COLO668 (cell line): Measurements from ENCODE around the gene ARGFX.
A peak's percentile ranks its signal among the peaks of the same experiment; 100 is the strongest.
"Not testable (repeated sequence)": the region's sequence is repeated elsewhere in the genome, so short reads cannot be mapped to it uniquely, and the experiment has no call there.

ENCODE experiments used
- DNase-seq: peaks from one replicate; lab custom pipeline; 2025; ENCODE audit not compliant: unreplicated experiment; lab: John Stamatoyannopoulos, UW

Gene ARGFX

DNA sequence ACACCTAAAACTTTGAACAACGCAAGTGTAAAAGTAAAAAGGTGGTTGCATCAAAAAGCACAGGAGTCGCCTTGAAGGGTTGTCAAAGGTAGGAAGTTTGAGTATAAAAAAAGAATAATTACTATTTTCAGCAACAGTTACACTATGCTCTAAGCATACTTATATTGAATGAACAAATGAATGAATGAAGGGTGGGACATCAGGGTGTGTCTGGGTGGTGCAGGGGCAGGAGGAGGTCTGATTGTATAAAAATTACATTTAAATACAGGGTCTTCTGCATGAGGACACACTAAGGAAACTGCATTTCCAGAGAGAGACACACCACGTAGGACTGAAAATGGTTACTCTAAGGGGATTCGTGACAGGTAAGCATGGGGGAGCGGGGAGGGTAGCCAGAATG is at the start of gene ARGFX:
Gene ARGFX, plus strand, starts transcription at position 301 of the 400 bp plus-strand sequence. CDS start 2,765 bp downstream, outside the sequence.
- DNase-seq: no peak

DNA sequence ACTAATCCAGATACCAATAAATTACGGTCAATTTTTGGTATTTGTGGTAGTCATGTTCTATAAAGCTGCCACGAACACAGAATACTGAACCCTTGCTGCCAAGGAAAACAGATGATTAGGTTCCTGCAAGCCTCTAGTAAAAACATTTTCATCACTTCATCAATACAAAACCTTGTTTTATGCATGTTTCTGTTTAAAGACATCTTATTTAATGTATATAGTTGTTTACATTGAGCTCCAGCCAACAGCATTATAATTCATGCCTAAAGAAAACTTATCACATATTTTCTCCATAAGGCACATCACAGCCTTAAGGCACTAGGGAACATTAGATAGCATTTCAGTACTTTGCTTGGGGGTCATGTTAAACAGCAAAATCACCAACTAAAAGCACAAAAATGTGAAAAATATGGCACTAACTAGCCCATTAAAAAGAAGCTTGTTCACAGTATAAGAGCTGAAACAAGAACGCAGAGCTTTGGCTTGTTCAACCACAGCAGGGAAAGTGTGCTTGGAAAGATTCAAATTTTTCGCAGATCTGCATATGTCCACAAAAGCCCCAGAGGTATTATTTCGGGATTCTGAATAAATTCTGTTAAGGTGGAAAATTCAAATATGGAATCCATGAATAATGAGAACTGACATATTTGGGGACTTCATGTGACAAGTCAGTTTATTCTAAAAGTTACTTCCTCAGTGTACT is 49.6 kb upstream of the ARGFX start:
- DNase-seq: no peak

DNA sequence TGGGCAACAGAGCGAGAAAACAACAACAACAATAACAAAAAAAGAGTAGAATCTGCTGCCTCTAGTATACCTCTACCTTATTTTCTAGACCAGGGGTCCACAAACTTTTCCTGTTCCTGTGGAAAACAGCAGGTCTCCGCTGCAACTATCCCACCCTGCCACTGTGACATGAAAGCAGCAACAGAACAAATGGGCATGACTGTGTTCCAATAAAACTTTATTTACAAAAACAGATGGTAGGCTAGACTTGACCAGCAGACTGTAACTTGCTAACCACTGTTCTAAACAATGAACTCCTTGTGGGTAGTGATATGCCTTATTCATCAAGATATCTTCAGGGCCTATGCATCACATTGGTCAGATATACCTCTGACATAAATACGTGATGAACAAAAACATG is 47.2 kb upstream of the ARGFX start:
- no peak for DNase-seq

DNA sequence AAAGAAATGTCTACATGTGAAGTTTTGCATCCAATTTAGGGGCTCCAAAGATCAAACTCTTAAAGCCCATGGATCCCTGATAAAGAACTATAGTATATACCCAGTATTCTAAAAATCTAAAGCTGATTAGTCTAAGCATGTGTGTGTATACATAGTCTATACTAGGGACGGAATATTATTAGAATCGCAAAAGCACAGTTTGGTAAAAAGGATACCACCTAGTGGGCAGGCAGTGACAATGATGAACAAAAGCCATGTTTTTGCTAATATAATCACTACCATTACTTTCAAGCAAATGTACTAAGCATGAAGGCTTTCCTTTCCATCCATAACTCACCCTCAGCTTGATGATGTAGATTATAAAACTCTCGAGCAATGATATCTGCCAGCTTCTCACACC is 38.4 kb upstream of the ARGFX start:
- DNase-seq: no peak

DNA sequence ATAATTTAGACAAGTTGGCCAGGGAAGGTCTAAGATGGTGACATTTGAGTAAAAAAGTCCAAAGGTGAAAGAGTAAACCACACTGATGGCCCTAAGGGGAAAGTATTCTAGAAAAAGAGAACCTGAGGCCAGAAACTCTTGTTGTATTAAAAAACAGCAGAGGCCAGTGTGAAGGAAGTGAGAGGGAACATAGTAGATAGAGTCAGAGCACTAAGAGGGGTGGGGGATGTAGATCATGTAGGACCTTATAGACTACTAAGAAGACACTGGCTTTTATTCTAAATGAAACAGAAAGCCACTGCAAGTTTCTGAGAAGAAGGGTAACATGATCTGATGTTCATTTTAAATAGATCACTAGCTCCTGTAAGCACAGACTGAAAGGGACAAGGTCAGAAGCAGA is 36.5 kb upstream of the ARGFX start:
- no peak for DNase-seq

DNA sequence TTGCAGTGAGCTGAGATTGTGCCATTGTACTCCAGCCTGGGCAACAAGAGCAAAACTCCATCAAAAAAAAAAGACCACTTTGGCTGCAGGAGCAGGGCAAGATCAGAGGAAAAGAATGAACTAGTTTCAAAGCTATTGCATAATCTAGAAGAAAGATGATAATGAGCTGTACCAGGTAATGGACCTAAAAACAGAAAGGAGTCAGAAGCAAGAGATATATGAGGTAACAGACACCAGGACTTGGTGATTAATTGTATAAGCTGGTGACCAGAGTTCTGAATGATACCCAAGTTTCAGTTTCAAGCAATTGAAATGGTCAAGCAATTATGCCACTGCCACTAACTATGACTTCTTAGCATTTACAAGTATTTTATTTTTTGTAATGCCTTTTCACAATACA is 24.8 kb upstream of the ARGFX start:
- no peak for DNase-seq

DNA sequence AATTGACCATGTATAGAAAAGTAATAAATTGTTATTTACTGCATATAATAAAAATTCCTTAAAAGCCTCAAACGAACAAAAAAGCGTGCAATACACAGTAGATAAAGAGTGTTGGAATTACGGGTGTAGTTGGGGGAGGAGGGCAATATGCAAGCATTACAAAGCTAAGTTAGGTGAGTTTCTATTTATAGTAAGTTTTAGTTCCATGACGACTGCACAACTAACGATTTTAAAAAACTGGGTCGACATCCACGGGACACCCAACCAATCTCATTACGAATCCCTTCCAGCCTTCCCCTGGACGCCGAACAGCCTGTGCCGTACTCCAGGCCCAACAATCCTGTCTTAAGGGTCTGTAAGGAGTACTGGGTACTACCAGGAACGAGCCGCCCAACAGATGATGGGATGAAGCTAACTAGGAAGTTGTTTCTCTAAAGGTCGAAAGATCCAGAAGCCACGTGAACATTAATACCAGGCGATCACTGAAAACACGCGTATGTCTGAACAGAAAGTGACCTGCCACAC is 22.6 kb upstream of the ARGFX start:
- peak; percentile 4 for DNase-seq

DNA sequence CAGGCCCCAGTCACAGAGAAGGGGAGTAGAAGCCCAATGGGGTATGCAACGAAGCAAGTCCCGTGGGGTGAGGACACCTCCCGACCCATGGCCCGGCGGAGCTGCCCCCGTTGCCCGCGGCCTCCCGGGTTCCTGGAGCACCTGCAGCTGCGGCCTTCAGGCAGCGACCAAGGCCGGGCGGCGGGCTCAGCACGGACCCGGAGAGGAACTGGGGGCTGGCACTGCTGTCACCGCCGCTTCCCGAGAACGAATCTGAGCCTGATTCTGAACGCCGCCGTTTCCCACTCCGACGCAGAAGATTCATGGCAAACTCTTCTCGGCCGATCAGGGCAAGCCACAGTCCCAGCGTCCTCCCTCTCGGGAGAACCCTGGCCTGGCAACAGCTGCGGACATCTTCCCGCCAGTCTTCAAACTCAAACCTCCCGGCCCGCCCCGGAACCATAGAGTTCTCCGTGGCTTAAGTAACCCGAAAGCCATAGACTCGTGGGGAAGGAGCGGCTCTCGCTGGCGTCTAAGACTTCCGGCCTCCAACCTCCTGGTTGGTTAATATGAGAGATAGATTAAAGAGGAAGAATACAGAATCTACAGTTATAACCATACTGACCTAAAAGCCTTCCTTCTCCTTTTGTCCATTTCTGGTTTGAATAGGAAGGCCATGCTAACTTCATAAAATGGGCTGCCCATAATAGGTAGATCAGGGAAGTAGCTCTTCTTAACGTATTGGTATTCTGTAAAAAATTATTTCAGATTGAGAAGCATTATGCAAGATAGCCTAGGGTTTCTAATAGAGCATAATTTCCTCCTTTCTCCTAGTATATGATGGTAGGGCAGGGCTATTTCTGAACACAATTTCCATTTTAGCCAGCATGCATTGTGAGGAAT is 21.9 kb upstream of the ARGFX start, which contains the start of gene POLQ:
Gene POLQ, minus strand, starts transcription at position 415 of the 882 bp plus-strand sequence. Its CDS starts 111 bp downstream, at position 304.
- peak; percentile 86 for DNase-seq

DNA sequence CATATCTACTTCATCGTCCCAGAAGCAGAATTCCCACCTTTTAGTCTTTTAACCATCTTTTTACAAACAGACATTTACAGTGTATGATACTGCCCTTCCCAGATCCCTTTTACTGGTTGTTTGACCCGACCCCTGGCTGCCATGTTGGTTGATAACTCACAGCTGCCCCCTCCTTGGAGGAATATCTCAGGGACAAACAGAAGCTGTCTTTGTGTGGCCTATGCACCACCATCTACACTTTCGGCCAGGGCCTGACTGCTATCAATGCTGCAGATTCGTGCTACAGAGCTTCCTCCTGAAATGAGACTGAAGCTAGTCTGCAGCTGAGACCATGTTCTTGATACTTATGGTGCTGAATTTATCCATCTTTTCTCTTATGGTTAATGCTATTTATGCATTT is 15.4 kb upstream of the ARGFX start:
- no peak for DNase-seq

DNA sequence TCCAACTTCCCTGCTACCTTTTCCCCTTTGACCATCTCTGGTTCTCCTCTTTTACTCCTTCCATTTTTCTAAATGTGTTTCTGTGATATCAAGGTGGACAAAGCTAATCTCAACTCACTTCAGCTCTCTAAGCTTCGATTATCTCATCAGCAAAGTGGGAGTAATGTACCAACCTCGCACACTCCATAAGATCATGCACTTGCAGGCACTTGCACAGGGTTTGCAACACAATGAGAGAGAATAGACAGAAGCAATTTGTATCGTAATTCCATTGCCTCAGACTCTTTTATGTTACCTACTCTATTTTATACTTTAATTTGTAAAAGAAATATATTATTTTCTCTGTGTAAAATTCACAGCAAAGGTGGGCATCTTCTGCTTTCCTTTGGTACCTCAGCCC is 15.0 kb upstream of the ARGFX start:
- no peak for DNase-seq

DNA sequence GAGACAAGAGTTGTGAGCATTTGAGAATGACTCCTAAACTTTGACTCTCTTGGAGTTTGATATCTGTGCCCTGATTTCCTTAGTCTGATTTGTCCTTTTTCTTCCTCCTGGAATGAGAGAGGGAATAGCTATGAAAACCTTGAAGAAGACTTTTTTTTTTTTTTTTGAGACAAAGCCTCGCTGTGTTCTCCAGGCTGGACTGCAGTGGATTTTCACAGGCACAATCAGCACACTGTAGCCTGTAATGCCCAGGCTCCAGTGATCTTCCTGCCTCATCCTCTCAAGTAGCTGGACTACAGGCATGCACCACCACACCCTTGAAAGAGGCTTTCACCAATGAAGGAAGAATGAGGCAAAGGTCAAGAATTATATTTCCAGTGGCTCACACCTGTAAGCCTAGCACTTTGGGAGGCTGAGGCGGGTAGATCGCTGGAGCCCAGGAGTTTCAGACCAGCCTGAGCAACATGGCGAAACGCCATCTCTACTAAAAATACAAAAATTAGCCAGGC is 10.3 kb upstream of the ARGFX start:
- DNase-seq: no peak

DNA sequence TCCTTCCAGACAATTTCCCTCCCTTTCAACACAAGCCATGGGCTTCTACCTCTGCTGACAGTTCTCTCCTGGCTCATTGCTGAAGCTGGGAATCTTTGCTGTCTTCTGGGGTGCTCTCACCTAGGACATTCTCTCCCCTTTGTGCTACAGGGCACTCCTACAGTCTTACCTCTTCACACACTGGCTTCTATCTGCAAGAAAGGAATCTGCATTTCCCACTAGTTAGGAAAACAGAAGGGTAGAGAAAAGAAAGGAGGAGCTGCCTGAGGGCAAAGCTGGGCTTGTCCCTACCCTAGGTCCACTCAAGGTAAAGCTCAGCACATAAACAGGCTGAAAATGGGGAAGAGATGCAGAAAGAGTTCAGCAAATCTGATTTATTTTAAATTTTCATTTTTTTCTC is 5.6 kb upstream of the ARGFX start:
- no peak for DNase-seq

DNA sequence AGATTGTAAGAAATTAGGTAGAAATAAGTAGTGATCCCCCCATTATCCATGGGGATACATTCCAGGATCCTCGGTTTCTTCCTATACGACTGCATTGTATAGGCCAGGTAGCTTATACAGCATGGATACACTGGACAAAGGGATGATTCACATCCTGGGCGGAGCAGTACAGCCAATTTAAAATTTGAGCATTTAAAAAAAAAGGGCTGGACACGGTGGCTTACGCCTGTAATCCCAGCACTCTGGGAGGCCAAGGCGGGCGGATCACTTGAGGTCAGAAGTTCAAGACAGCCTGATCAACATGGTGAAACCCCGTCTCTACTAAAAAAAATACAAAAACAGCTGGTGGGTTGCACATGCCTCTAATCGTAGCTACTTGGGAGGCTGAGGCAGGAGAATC is 976 bp upstream of the ARGFX start:
- DNase-seq: no peak

DNA sequence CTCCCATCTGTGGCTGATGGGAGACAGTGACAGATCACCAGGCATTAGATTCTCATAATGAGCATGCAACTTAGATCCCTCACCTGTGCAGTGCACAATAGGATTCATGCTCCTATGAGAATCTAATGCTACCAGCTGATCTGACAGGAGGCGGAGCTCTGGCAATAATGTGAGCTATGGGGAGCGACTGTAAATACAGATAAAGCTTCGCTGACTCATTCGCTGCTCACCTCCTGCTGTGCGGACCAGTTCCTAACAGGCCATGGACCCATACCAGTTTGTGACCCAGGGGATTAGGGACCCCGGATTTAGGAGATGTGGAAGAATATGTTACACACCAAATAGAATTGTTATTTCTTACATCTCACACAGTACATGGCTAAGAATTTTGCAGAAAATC is 6.7 kb downstream of the ARGFX start:
- peak; percentile 25 for DNase-seq

DNA sequence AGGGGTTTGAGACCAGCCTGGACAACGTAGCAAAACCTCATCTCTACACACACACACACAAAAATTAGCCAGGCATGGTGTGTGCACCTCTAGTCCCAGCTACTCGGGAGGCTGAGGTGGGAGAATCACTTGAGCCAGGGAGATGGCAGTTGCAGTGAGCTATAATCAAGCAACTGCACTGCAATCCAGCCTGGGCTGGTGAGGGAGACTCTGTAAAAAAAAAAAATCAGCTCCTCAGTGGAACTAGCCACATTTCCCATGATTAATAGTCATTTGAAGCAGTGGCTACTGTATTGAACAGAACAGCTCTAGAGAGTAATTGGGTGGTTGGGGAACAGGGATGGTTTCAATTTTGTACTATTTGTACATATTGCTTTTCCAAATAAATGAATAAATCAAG is 13.9 kb downstream of the ARGFX start:
- no peak for DNase-seq

DNA sequence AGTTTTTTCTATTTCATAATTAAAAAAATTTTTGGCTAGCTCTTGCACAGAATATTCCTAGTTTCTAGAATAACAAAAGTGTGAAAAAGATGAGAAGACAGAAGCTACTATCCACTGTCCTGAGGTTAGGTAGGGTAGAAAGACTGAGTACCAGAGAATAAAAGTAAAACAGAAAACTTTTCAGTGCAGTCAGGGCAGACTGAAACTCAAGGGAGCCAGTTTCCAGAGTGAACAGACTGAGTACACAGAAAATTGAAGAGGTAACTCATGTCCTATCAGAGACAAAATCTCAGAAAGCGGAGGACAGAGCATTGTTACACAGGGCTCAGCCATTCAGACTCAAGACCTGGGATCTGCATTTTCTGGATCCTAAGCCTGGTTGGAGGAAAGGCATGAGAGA is 16.7 kb downstream of the ARGFX start:
- no peak for DNase-seq

DNA sequence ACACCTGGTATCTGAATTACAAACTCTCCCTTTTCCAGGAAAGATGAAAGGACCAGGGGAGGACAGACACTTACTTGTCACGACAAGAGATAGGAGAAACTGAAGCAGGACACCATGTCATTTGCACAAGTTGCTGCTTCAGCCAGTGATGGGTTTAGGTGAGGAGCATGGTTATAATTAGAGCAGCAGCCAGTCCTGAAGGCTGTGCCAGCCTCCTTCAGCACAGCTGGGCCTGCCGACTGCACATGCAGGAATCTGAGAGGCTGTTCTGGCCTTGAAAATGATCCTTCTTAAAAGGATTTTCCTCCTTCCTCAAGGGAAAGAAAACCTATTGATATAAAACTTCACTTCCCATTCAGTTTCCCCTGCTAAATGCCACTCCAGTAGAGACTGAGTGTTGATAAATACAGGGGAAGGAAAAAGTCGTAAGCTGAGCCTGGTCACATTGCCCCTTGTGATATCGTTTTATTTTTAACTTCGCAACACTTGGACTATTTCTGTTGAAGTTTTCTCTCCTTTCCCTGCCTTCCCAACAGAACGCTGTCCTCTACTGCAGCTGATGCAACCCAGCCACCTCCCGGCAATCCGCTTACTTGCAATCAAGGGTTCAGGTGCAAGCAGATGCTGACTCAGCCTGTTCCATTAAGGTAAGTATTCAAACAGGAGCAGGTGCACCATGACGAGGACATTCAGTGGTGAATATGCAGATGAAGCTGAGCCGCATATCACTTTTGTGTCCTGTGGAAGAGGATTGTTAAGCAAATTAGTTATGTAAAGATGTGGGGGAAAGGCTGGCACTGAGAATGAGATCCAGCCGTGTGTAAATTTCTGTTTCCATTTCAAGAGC is 25.3 kb downstream of the ARGFX start, which contains the start of gene FBXO40:
Gene FBXO40, plus strand, starts transcription at position 524 of the 847 bp plus-strand sequence. CDS start 27,197 bp downstream, outside the sequence.
- DNase-seq: peak; percentile 57

DNA sequence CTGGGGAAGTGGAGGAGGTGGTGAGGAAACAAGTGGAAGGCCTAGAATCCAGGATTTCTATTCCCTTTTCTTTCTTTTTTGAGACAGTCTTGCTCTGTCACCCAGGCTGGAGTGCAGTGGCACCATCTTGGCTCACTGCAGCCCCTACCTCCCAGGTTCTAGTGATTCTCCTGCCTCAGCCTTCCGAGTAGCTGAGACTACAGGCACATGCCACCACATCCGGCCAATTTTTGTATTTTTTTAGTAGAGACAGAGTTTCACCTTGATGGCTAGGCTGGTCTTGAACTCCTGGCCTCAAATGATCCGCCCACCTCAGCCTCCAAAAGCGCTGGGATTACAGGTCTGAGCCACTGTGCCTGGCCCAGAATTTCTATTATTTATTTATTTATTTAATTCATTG is 26.1 kb downstream of the ARGFX start:
- DNase-seq: not testable (repeated sequence)

DNA sequence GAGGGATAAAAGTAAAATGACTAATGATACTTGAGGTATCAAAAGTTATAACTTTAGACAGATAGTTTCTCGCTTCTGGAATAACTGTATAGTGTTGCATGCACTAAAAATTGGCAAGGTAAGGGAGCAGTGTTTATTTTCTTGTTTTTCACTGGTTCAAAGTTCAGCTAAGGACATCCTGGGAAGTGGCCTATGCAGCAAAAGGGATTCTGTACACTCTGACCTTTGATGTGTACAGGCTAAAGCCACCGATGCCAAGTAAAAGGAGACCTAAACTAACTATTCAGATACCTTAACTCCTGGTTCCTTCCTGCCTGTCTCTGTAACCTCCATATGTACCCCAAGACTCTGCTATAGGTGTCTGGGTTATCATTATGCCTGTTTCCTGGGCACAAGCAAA is 27.1 kb downstream of the ARGFX start:
- no peak for DNase-seq

DNA sequence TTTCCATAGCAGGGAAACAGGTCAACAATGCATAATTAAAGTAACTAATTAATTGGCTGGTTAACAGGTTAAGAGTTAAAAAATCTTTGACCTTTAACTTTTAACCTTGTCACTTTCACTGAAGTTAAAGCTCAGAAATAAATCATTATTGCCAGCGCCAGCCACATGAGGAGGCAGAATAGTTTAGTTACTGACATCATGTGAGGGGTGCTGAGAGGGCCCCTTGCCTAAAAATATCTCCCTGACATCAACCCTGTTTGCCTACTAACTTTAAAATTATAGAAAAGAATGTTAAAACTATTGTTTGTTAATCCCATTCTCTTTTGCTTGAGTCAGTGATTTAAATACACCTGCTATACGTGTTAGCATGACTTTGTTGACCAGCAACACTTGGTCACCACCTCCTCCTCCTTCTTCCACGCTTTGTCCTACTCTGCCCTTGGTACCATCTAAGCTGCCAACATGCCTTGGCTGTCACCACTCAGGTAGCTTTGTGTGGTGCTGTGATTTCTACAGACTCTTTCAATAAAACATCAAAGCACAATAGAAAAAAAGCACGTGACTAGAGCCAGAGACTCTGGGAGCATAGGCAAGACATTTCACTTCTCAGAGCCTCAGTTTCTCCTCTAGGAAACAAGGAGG is 28.1 kb downstream of the ARGFX start:
- no peak for DNase-seq
